GM12892 (cell line): ENCODE measurements around the gene SIT1.

Experiments used
- POLR2A ChIP-seq: IDR thresholded peaks from 2 replicates; pipeline ENCODE4 v1.6.1; 2011; ENCODE audit warnings: low read depth, low read length, control low read depth
- POLR2AphosphoS5 ChIP-seq: IDR thresholded peaks from 2 replicates; pipeline ENCODE4 v1.6.1; 2011; ENCODE audit warnings: low read depth, low read length, control low read depth
- TAF1 ChIP-seq: IDR thresholded peaks from 2 replicates; pipeline ENCODE4 v1.6.1; 2011; ENCODE audit warnings: low read depth, mild to moderate bottlenecking, control low read depth, low read length, borderline replicate concordance

DNA sequence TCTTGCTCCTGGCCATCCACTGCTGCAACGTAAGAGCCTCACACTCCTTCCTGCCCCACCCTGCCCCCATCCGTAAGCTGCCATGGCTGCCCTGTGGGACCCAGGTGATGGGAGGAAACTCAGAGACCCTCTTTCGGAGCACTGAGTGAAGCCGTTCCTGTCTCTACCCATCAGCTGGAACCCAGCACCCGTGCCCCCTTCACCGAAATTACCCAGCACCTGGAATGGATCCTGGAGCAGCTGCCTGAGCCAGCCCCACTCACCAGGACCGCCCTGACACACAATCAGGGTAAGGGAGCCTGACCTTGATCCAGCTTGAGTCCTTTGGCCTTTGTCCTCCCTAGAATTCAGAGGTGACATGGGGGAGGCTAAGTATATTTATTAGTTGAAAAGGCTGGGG, 42.5 kb downstream of the SIT1 start:
- no peak for TF ChIP-seq TAF1
- no peak for TF ChIP-seq POLR2A
- TF ChIP-seq POLR2AphosphoS5, result no peak
